ENCODE measurements around the gene THAP7.

Gene THAP7

GRCh38 chr22:21029486-21030025 lies 27.6 kb upstream of the THAP7 start:
- no peak overlapping the region for H3K4me3 ChIP-seq (ENCODE audit: low read depth in 1 of 2, low read length in 2 of 2)
- no peak for ATAC-seq (ENCODE audit: insufficient read depth, low read depth)
- TF ChIP-seq CTCF (IDR thresholded peaks at IDR 0.05; ENCODE audit: borderline replicate concordance, extremely low read depth, low read length, poor library complexity, severe bottlenecking) (no peak), EZH2 (IDR thresholded peaks at IDR 0.05; ENCODE audit: borderline replicate concordance, low read depth, low read length, severe bottlenecking) (no peak)

GRCh38 chr22:21028277-21029251 lies 26.6 kb upstream of the THAP7 start:
- Histone ChIP-seq H2AFZ (ENCODE audit: low read depth, low read length) (no peak overlapping the region), H3K9me3 (ENCODE audit: insufficient read depth, low read length, severe bottlenecking) (no peaks in the 10 kb centered on the region), H3K27ac (ENCODE audit: low read length) (no peak overlapping the region), H4K20me1 (ENCODE audit: insufficient read depth, low read length) (0 out of 2 replicates have a peak, but pooled peaks cover 3% of the 10 kb centered on the region), H3K4me1 (ENCODE audit: insufficient read depth, low read length) (peaks cover 10% of the 10 kb centered on the region), H3K4me2 (ENCODE audit: insufficient read depth, low read length) (no peak overlapping the region), H3K36me3 (ENCODE audit: insufficient read depth, low read length) (no peaks in the 10 kb centered on the region), H3K9ac (ENCODE audit: low read depth, low read length) (no peak overlapping the region), H3K79me2 (ENCODE audit: insufficient read depth, low read length) (no peaks in the 10 kb centered on the region), H3K4me3 (ENCODE audit: low read depth in 1 of 2, low read length in 2 of 2) (no peak overlapping the region), H3K27me3 (ENCODE audit: insufficient read depth, low read length, poor library complexity) (no peaks in the 10 kb centered on the region)
- DNase-seq (no peak), ATAC-seq (ENCODE audit: insufficient read depth, low read depth) (no peak)
- TF ChIP-seq EZH2 (IDR thresholded peaks at IDR 0.05; ENCODE audit: borderline replicate concordance, low read depth, low read length, severe bottlenecking) (no peak), CTCF (IDR thresholded peaks at IDR 0.05; ENCODE audit: borderline replicate concordance, extremely low read depth, low read length, poor library complexity, severe bottlenecking) (no peak)

More at GRCh38 chr22:21029486-21030025, 27.6 kb upstream of the THAP7 start:
- no peaks in the 10 kb centered on the region for H3K27me3 ChIP-seq (ENCODE audit: insufficient read depth, low read length, poor library complexity)
- H3K4me1 ChIP-seq (ENCODE audit: insufficient read depth, low read length): peaks cover 10% of the 10 kb centered on the region
- H3K27ac ChIP-seq (ENCODE audit: low read length): no peak overlapping the region
- H3K79me2 ChIP-seq (ENCODE audit: insufficient read depth, low read length): no peaks in the 10 kb centered on the region
- H3K9ac ChIP-seq (ENCODE audit: low read depth, low read length): no peak overlapping the region
- DNase-seq: no peak
- H3K9me3 ChIP-seq (ENCODE audit: insufficient read depth, low read length, severe bottlenecking): no peaks in the 10 kb centered on the region
- H2AFZ ChIP-seq (ENCODE audit: low read depth, low read length): no peak overlapping the region
- no peaks in the 10 kb centered on the region for H3K36me3 ChIP-seq (ENCODE audit: insufficient read depth, low read length)
- H4K20me1 ChIP-seq (ENCODE audit: insufficient read depth, low read length): 0 out of 2 replicates have a peak, but pooled peaks cover 3% of the 10 kb centered on the region
- H3K4me2 ChIP-seq (ENCODE audit: insufficient read depth, low read length): no peak overlapping the region

GRCh38 chr22:21026783-21027692 lies 25.1 kb upstream of the THAP7 start:
- no peaks in the 10 kb centered on the region for H3K79me2 ChIP-seq (ENCODE audit: insufficient read depth, low read length)
- no peak overlapping the region for H3K27ac ChIP-seq (ENCODE audit: low read length)
- DNase-seq: no peak
- no peak overlapping the region for H3K4me2 ChIP-seq (ENCODE audit: insufficient read depth, low read length)
- no peaks in the 10 kb centered on the region for H3K9me3 ChIP-seq (ENCODE audit: insufficient read depth, low read length, severe bottlenecking)
- H3K36me3 ChIP-seq (ENCODE audit: insufficient read depth, low read length): no peaks in the 10 kb centered on the region
- H3K27me3 ChIP-seq (ENCODE audit: insufficient read depth, low read length, poor library complexity): no peaks in the 10 kb centered on the region
- H3K4me3 ChIP-seq (ENCODE audit: low read depth in 1 of 2, low read length in 2 of 2): no peak overlapping the region
- no peak overlapping the region for H3K9ac ChIP-seq (ENCODE audit: low read depth, low read length)
- TF ChIP-seq CTCF (IDR thresholded peaks at IDR 0.05; ENCODE audit: borderline replicate concordance, extremely low read depth, low read length, poor library complexity, severe bottlenecking) (no peak), EZH2 (IDR thresholded peaks at IDR 0.05; ENCODE audit: borderline replicate concordance, low read depth, low read length, severe bottlenecking) (no peak)
- no peak for ATAC-seq (ENCODE audit: insufficient read depth, low read depth)
- no peak overlapping the region for H2AFZ ChIP-seq (ENCODE audit: low read depth, low read length)
- H3K4me1 ChIP-seq (ENCODE audit: insufficient read depth, low read length): peaks cover 10% of the 10 kb centered on the region
- H4K20me1 ChIP-seq (ENCODE audit: insufficient read depth, low read length): 0 out of 2 replicates have a peak, but pooled peaks cover 3% of the 10 kb centered on the region

Data from DND-41 (cell line).